Transverse colon (tissue), 3 donors: ENCODE measurements around the gene SLC46A1.

Source experiments
- CTCF ChIP-seq, 5 experiments: fragments of 200-600 bp in 3 of 5; fragments of 450-650 bp in 2 of 5; sonication (generic) in 3 of 5; IDR thresholded peaks; 1 replicate in 2 of 5; 2 replicates in 3 of 5; pipeline ENCODE4 v1.5.1; 2016 to 2017; ENCODE audit warnings: antibody characterized with exemption in 5 of 5, inconsistent platforms in 3 of 5, mild to moderate bottlenecking in 2 of 5, moderate library complexity in 1 of 5
- POLR2A ChIP-seq: fragments of 450-650 bp; IDR thresholded peaks from one replicate; pipeline ENCODE4 v1.6.1; 2016; ENCODE audit warnings: antibody characterized with exemption, mild to moderate bottlenecking, moderate library complexity

- TF ChIP-seq CTCF (IDR thresholded peaks at IDR 0.05) (no peak), POLR2A (no peak)
Observed at GRCh38 chr17:28371245-28372202, 34.5 kb downstream of the SLC46A1 start, which contains the start of gene SARM1.
